ENCODE results near the gene ABCC4. TPM values are rescaled to one million over a fixed set of nuclear protein-coding genes. Genes with fewer than 3 reads are reported as not detected.
"Not testable (repeated sequence)": the region's sequence is repeated elsewhere in the genome, so short reads cannot be mapped to it uniquely, and the experiment has no call there.

The ABCC4 gene
- total and polyA plus RNA-seq, 9 donors: 1.9 to 4.9 (median 3.2) TPM

DNA sequence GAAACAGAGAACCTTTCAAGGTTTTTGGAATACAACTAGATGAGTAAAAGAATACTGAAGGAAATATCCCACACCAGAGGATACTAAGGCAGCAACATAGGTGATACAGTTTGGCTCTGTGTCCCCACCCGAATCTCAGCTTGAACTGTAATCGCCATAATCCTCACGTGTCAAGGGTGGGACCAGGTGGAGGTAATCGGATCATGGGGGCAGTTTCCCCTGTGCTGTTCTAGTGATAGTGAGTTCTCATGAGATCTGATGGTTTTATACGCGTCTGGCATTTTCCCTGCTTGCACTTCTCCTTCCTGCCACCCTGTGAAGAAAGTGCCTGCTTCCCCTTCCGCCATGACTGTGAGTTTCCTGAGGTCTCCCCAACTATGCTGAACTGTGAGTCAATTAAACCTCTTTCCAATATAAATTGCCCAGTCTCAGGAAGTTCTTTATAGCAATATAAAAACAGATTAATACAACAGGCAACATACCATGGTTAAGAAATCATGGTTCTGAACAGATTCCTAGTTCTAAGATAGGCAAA, 97.0 kb downstream of the ABCC4 start:
- H3K9me3 ChIP-seq (replicated peaks; ENCODE audit: control insufficient read depth, low read depth, low read length): no peaks in the 10 kb centered on the region
- WGBS (ENCODE audit: insufficient coverage): no CpG with 5 or more reads among the region's 7 CpGs
- peak; percentile 21 for DNase-seq
- H3K27ac ChIP-seq (ENCODE audit: low read length): no peak overlapping the region
- no peaks in the 10 kb centered on the region for H3K4me1 ChIP-seq (ENCODE audit: control insufficient read depth, insufficient read depth, low read length)
- H3K27me3 ChIP-seq (ENCODE audit: control insufficient read depth, insufficient read depth, low read length): no peaks in the 10 kb centered on the region
- H3K4me3 ChIP-seq (ENCODE audit: low read length): no peak overlapping the region
- no peaks in the 10 kb centered on the region for H3K36me3 ChIP-seq (ENCODE audit: control insufficient read depth, insufficient read depth, low read length)

- no peak for DNase-seq
- Histone ChIP-seq H3K27ac (ENCODE audit: low read length) (no peak overlapping the region), H3K4me3 (ENCODE audit: low read length) (no peak overlapping the region), H3K27me3 (ENCODE audit: control insufficient read depth, insufficient read depth, low read length) (no peaks in the 10 kb centered on the region), H3K36me3 (ENCODE audit: control insufficient read depth, insufficient read depth, low read length) (no peaks in the 10 kb centered on the region), H3K4me1 (ENCODE audit: control insufficient read depth, insufficient read depth, low read length) (no peaks in the 10 kb centered on the region), H3K9me3 (replicated peaks; ENCODE audit: control insufficient read depth, low read depth, low read length) (no peaks in the 10 kb centered on the region)
- WGBS (ENCODE audit: insufficient coverage): 100% methylated on average over 3 of the region's 12 CpGs
Observed at GRCh38 chr13:95201814-95202651, 99.2 kb downstream of the ABCC4 start.

DNA sequence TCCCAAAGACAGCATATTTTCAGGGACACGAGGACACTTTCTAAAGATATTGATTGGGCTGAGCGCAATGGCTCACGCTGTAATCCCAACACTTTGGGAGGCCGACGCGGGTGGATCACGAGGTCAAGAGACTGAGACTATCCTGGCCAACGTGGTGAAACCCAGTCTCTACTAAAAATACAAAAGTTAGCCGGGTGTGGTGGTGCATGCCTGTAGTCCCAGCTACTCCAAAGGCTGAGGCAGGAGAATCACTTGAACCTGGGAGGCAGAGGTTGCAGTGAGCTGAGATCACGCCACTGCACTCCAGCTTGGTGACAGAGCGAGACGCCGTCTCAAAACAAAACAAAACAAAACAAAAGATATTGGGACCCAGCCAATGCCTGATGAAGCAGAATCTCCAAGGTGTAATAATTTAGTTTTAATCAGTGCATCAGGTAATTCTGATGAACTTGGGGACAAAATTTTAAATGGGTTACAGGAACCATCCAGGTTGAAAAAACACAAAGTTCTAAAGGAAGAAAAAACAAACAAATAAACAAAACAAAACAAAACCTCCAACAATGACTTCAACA, 100.8 kb downstream of the ABCC4 start:
- 87% methylated on average over 7 of the region's 13 CpGs for WGBS (ENCODE audit: insufficient coverage)
- not testable (repeated sequence) for H3K9me3 ChIP-seq (replicated peaks; ENCODE audit: control insufficient read depth, low read depth, low read length); H3K27me3 ChIP-seq (ENCODE audit: control insufficient read depth, insufficient read depth, low read length); DNase-seq; H3K27ac ChIP-seq (ENCODE audit: low read length); H3K36me3 ChIP-seq (ENCODE audit: control insufficient read depth, insufficient read depth, low read length); H3K4me1 ChIP-seq (ENCODE audit: control insufficient read depth, insufficient read depth, low read length); H3K4me3 ChIP-seq (ENCODE audit: low read length)

DNA sequence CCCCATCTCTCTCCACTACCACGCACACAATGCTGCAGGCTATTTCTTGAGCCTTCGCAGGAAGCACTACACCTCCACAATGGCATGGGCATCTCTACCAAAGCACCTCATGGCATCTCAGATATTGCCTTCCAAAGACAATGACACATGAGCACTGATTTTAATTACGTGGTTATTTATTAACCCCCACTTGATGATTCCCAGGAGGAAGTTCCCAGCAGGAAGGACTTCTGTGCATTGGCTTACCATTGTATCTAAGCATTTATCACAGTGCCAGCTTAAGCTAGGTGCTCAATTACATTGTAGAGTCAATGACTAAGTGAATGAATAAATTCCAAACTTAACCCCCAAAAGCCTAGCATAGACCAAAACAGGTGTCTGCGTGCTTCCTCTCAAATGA, 101.4 kb downstream of the ABCC4 start:
- Histone ChIP-seq H3K36me3 (ENCODE audit: control insufficient read depth, insufficient read depth, low read length) (no peaks in the 10 kb centered on the region), H3K27me3 (ENCODE audit: control insufficient read depth, insufficient read depth, low read length) (no peaks in the 10 kb centered on the region), H3K4me3 (ENCODE audit: low read length) (no peak overlapping the region), H3K27ac (ENCODE audit: low read length) (no peak overlapping the region), H3K9me3 (replicated peaks; ENCODE audit: control insufficient read depth, low read depth, low read length) (no peaks in the 10 kb centered on the region), H3K4me1 (ENCODE audit: control insufficient read depth, insufficient read depth, low read length) (no peaks in the 10 kb centered on the region)
- no peak for DNase-seq
- 96% methylated on average over 3 of the region's 4 CpGs for WGBS (ENCODE audit: insufficient coverage)

DNA sequence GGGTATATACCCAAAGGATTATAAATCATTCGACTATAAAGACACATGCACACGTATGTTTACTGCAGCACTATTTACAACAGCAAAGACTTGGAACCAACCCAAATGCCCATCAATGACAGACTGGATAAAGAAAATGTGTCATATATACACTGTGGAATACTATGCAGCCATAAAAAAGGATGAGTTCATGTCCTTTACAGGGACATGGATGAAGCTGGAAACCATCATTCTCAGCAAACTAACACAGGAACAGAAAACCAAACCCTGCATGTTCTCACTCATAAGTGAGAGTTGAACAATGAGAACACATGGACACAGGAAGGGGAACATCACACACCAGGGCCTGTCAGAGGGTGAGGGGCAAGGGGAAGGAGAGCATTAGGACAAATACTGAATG, 102.6 kb downstream of the ABCC4 start:
- H3K36me3 ChIP-seq (ENCODE audit: control insufficient read depth, insufficient read depth, low read length); H3K27me3 ChIP-seq (ENCODE audit: control insufficient read depth, insufficient read depth, low read length); H3K4me3 ChIP-seq (ENCODE audit: low read length); H3K27ac ChIP-seq (ENCODE audit: low read length); H3K9me3 ChIP-seq (replicated peaks; ENCODE audit: control insufficient read depth, low read depth, low read length); DNase-seq; H3K4me1 ChIP-seq (ENCODE audit: control insufficient read depth, insufficient read depth, low read length): not testable (repeated sequence)
- WGBS (ENCODE audit: insufficient coverage): no CpG with 5 or more reads among the region's 2 CpGs

DNA sequence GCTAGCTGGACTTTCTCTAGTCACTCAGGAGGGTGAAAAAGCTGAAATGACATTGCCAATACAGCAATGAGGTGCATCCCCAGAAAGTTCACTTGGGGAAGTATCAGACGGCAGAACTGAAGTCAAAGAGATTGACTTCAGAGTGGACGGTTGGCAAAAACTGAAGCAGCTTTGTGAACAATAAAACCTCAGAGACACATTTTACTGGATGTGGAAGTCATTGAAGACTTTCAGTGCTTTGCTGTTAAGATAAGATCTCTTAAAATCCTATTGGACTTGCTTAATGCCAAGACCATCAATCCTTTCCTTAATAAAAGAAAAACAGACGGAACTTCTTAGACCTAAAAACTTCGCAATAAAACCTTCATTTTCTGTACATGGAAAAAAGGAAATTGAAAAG, 103.7 kb downstream of the ABCC4 start:
- H3K27ac ChIP-seq (ENCODE audit: low read length): no peak overlapping the region
- H3K4me3 ChIP-seq (ENCODE audit: low read length): no peak overlapping the region
- H3K9me3 ChIP-seq (replicated peaks; ENCODE audit: control insufficient read depth, low read depth, low read length): no peaks in the 10 kb centered on the region
- no peaks in the 10 kb centered on the region for H3K36me3 ChIP-seq (ENCODE audit: control insufficient read depth, insufficient read depth, low read length)
- H3K27me3 ChIP-seq (ENCODE audit: control insufficient read depth, insufficient read depth, low read length): no peaks in the 10 kb centered on the region
- no peaks in the 10 kb centered on the region for H3K4me1 ChIP-seq (ENCODE audit: control insufficient read depth, insufficient read depth, low read length)
- no CpG with 5 or more reads among the region's 4 CpGs for WGBS (ENCODE audit: insufficient coverage)
- DNase-seq: no peak

- Histone ChIP-seq H3K27ac (ENCODE audit: low read length) (no peak overlapping the region), H3K4me3 (ENCODE audit: low read length) (no peak overlapping the region), H3K9me3 (replicated peaks; ENCODE audit: control insufficient read depth, low read depth, low read length) (no peaks in the 10 kb centered on the region), H3K27me3 (ENCODE audit: control insufficient read depth, insufficient read depth, low read length) (no peaks in the 10 kb centered on the region), H3K4me1 (ENCODE audit: control insufficient read depth, insufficient read depth, low read length) (peaks cover 4% of the 10 kb centered on the region), H3K36me3 (ENCODE audit: control insufficient read depth, insufficient read depth, low read length) (no peaks in the 10 kb centered on the region)
- DNase-seq: no peak
- WGBS (ENCODE audit: insufficient coverage): 44% methylated on average over 3 of the region's 6 CpGs
Observed at GRCh38 chr13:95195146-95195545, 106.1 kb downstream of the ABCC4 start.

DNA sequence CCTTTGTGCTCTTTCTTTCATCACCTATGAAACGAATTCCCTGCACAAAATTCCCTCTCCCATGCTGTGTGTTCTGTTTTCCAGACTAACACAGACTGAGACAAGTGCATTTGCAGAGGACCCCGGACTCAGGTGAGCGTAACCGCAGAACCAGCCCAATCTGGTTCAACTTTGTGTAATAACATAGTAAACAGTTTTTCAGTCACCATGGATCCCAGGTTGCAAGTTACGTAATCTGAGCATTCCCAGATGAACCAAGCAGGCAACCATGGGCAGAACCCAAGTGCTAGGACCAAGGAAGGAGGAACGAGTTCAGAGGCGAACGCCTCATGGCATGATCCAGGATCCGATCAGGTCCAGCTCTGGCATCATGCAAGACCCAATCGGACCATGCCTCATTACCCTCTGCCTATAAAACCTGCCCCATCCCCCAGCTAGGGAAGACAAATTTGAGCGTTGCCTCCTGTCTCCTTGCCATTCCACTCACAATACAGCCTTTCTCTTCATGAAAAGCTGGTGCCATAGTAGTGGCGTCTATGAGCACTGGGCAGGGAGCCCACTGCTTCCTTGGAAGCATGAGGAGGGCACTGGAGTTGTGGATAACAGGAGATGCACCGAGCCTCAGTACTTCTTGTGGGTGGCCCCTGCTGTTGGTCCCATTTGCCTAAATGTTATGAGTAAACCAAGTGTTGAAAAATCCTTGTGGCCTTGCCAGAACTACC, 107.6 kb downstream of the ABCC4 start:
- DNase-seq: no peak
- no peak overlapping the region for H3K27ac ChIP-seq (ENCODE audit: low read length)
- WGBS (ENCODE audit: insufficient coverage): 81% methylated on average over 7 of the region's 13 CpGs

GRCh38 chr13:95192998-95193397, 108.3 kb downstream of the ABCC4 start:
- no peaks in the 10 kb centered on the region for H3K9me3 ChIP-seq (replicated peaks; ENCODE audit: control insufficient read depth, low read depth, low read length)
- no peaks in the 10 kb centered on the region for H3K27me3 ChIP-seq (ENCODE audit: control insufficient read depth, insufficient read depth, low read length)
- no peak overlapping the region for H3K4me3 ChIP-seq (ENCODE audit: low read length)
- no peak for DNase-seq
- H3K27ac ChIP-seq (ENCODE audit: low read length): no peak overlapping the region
- peaks cover 4% of the 10 kb centered on the region for H3K4me1 ChIP-seq (ENCODE audit: control insufficient read depth, insufficient read depth, low read length)
- 83% methylated on average over 7 of the region's 7 CpGs for WGBS (ENCODE audit: insufficient coverage)
- no peaks in the 10 kb centered on the region for H3K36me3 ChIP-seq (ENCODE audit: control insufficient read depth, insufficient read depth, low read length)

More for the DNA sequence above, 107.6 kb downstream of the ABCC4 start:
- Histone ChIP-seq H3K9me3 (replicated peaks; ENCODE audit: control insufficient read depth, low read depth, low read length) (no peaks in the 10 kb centered on the region), H3K27me3 (ENCODE audit: control insufficient read depth, insufficient read depth, low read length) (no peaks in the 10 kb centered on the region), H3K4me3 (ENCODE audit: low read length) (no peak overlapping the region), H3K36me3 (ENCODE audit: control insufficient read depth, insufficient read depth, low read length) (no peaks in the 10 kb centered on the region), H3K4me1 (ENCODE audit: control insufficient read depth, insufficient read depth, low read length) (peaks cover 4% of the 10 kb centered on the region)

- WGBS (ENCODE audit: insufficient coverage): 86% methylated on average over 2 of the region's 5 CpGs
Observed at GRCh38 chr13:95192564-95192945, 108.7 kb downstream of the ABCC4 start.

More at GRCh38 chr13:95192564-95192945, 108.7 kb downstream of the ABCC4 start:
- H3K36me3 ChIP-seq (ENCODE audit: control insufficient read depth, insufficient read depth, low read length); H3K27me3 ChIP-seq (ENCODE audit: control insufficient read depth, insufficient read depth, low read length); H3K4me3 ChIP-seq (ENCODE audit: low read length); DNase-seq; H3K27ac ChIP-seq (ENCODE audit: low read length); H3K4me1 ChIP-seq (ENCODE audit: control insufficient read depth, insufficient read depth, low read length); H3K9me3 ChIP-seq (replicated peaks; ENCODE audit: control insufficient read depth, low read depth, low read length): not testable (repeated sequence)

Measured in muscle of leg (tissue), 11 donors.